GM21526 (cell line): ENCODE results near the gene SPATS2L.

ENCODE experiments used
- ATAC-seq: cut with Tn5 transposase; IDR thresholded peaks from one replicate; pipeline ENCODE4 v1.9.1; 2021; ENCODE audit warnings: moderate library complexity; ENCODE audit not compliant: unreplicated experiment, low FRiP score

SPATS2L gene

GRCh38 chr2:200367155-200367554 lies 60.7 kb downstream of the SPATS2L start:
- no peak for ATAC-seq

DNA sequence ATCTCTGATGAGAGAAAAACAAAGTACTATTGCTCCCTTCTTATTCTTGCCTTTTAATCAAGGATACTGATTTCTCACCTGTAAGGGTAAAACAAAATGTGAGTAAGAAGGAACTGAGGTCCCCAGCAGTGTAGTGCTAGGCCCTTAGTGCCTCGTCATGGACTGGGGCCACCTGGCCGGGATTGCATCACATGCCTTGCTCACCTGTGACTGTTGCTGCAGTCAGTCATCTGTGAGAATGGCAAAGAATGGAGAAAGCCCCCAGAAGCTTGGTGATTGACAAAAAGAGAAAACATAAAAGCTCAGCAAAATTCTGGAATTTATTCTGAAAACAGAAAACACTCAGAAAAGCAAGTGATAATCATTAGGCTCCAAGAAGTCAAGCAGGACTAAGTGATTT lies 63.4 kb downstream of the SPATS2L start:
- no peak for ATAC-seq

DNA sequence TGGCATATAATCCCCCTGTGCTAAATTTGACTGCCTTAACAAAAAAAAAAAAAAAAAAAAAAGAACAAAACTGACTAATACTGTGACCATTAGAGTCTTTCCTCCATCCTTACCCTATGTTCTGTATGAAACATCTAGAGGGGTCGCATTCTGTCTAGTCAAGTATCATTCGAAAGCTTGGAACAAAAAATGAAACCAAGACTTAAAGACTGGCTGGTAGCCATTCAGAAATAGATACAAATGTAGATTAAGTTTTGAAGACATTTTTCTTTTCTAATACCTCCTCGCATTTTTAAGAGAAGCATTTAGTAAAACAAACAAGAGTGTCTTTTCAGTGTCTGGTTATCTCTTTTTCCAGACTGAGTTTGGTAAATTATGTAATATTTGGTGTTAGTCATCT lies 66.7 kb downstream of the SPATS2L start:
- peak; percentile 57 for ATAC-seq

GRCh38 chr2:200373973-200374416 lies 67.5 kb downstream of the SPATS2L start:
- peak; percentile 95 for ATAC-seq

- no peak for ATAC-seq
These were observed 70.2 kb downstream of the SPATS2L start for GRCh38 chr2:200376513-200377354.

DNA sequence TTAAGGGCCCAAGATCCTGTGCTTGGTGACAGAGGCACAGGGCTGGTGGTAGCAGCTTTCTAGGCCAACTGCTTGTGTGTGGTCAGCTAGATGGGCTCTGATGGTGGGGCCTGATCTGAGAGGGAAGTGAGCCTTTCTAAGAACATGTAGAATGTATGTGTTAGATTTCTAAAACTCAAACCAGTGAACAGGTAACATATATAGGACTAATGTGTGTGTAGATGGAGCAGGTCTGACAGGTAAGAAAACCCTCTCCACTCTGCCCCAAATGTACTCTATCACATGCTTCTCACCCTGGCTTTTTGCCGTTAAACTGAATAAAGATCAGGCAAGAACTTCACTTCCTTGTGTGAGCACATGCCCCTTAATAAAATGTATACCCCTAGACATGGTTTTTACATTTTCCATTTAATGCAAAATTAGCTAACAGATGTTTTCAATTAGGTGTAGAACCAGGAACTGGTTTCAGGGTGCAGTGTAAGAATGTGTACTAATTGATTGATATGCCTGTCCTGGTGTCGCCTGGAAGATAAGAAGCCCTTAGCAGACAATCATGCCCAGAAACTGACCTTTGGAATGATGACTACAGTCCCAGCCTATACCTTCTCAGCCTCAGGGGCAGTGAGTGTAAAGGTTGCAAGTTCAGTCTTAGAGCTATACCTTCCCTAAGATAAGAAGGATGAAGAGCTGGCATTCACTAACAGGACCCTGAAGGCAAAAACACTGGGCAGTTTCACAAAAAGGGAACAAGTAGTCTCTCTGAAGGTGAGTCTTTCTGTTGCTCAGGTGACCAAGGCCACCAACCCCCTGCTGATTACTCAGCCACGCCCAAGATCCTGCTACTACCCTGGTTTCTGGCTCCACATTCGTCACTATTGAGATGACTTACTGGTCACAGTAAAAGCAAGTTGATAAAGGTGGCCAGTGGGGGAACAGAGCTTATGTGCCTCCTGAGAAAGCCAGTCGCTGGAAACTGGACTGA lies 71.2 kb downstream of the SPATS2L start:
- no peak for ATAC-seq

- ATAC-seq: no peak
These were observed 72.3 kb downstream of the SPATS2L start for GRCh38 chr2:200378652-200379290.

- no peak for ATAC-seq
These were observed 73.1 kb downstream of the SPATS2L start for GRCh38 chr2:200379481-200380090.

DNA sequence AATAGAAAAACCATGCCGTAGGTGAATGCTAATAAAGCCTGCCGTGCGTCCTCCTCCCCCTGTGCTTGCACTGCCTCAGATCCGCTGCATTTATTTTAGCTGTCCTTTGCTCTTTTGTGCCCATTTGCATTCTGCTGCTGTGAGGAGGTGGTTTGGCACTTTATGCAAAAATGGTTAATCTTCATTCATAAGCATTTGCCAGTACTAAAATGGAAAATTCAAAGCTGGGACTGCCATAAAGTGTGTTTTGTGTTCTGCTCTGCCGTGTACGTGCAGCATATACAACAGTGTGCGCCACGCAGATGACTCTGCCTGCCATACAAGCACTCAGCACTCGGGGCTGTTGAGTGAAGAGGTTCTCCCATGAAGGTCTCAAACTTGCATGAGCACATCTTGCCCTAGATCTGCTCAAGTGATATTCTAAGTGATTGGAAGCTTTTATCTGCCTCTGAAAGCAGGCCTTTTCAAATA lies 73.6 kb downstream of the SPATS2L start:
- no peak for ATAC-seq

DNA sequence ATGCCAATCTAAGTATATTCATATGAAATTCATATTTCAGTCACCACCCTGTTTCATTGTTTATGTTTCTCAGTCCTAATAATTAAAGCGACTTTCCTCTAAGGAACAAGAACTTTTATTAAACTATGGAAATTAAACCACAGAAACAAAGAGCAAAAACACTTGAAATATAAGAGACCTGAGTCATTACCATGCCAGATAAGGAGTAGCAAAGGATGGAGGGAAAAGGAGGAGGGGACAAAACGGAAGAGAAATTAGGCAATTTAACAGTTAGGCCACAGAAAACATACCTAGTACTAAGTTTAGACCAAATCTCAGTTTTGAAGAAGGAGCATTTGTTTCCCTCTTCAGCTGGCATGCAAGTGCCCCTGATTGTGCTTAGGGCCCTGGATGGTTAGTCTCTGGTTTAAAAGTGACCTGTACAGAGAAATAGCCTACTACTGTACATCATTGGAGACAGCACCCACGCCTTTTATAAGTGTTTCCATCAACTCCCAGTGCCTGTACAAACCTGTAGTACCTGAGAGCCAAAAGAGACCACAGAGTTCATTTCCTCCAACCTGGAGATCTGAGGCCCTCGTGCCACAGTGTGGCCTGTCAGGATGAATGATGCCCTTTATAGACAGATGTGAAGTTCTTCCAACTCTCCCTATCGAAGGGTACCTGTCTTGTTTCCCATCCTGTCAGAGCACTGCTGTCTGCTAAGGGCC lies 74.5 kb downstream of the SPATS2L start:
- ATAC-seq: no peak

GRCh38 chr2:200382874-200383273 lies 76.4 kb downstream of the SPATS2L start:
- no peak for ATAC-seq

GRCh38 chr2:200383380-200384110 lies 77.1 kb downstream of the SPATS2L start:
- ATAC-seq: no peak

DNA sequence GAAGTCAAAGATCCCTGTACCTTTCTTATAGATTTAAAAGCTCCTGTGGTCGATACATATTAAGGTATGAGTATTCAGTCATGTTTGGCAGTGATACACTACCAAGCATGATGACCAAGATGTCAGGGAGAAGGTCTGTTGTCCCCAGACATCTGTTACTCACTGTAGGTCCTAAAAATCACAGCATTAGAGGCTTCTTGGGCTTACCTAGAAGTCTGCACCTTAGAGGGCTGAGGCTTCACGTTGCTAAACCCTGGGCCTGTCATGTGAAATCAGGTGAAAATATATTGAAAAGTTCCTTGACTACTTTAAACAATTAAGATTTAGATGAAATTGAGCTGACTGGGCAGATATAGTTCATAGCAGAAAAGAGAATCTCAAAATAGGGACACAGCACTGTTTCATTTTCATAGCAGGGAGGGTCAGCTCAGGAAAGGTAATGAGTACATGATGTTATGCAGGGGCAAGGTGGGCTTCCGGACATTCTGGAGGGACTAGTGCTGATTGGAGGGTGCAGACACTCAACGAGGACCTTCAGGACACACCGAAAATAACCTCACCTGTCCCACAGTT lies 78.7 kb downstream of the SPATS2L start:
- ATAC-seq: no peak

GRCh38 chr2:200393191-200393590 lies 86.7 kb downstream of the SPATS2L start:
- no peak for ATAC-seq

DNA sequence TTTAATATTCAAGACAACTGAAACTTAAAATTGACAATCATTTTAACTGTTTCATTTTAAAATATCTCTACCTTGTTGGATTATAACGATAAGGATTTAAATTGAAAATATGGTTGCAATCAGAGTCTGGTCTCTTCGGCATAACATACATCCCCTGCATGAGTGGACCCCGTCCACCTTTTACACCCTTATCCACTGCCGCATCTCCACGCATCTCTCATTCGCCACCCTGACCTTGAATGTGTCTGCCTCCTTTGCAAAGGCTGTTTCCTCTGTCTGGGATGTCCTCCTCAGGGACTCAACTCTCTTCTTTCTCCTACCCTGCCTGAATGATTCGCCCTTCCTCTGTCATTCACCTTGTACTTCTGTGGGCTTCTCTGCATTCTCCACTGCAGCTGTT lies 87.6 kb downstream of the SPATS2L start:
- no peak for ATAC-seq

GRCh38 chr2:200396781-200397242 lies 90.3 kb downstream of the SPATS2L start:
- no peak for ATAC-seq

GRCh38 chr2:200397785-200398184 lies 91.3 kb downstream of the SPATS2L start:
- ATAC-seq: no peak

GRCh38 chr2:200399046-200399445 lies 92.6 kb downstream of the SPATS2L start:
- ATAC-seq: no peak

DNA sequence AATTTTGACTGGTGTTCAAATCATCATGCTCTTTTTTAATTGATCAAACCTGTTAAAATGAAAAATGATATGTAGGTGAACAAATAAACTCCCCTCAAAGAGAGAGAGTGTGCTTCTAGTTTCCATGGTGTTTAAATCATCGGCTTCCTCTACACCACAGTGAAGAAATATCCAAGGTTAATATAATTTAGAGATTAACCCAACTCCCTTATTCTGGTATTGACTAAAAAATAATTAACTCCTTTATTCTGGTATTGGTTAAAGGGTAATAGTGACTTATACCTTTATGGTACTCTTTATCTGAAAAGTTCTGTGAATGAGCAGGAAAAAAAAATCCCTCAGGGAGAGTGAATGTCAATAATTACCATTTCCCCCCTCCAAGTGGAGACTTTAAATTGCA lies 93.1 kb downstream of the SPATS2L start:
- no peak for ATAC-seq
